Adrenal gland (tissue), 12 donors: ENCODE measurements around the gene AGBL4. TPM values are rescaled to one million over a fixed set of nuclear protein-coding genes. Genes with fewer than 3 reads are reported as not detected.

Source experiments
- DNase-seq, 7 donors: peaks; one replicate each; pipeline ENCODE4 v3.0.0-alpha.2; 2019 to 2020
- H3K27ac ChIP-seq, 5 donors: fragments of 200-600 bp; sonication (generic) in 4 of 5; 1 replicate in 3 of 5; 2 replicates in 2 of 5; pipeline versions ENCODE4 v1.5.1 to v1.8.0; 2016 to 2020; ENCODE audit warnings: mild to moderate bottlenecking in 1 of 5
- H3K27me3 ChIP-seq: fragments of 200-600 bp; 2 replicates; pipeline ENCODE4 v1.8.0; 2021
- H3K36me3 ChIP-seq, 2 donors: fragments of 200-600 bp; replicated peaks in 1 of 2; 1 replicate in 1 of 2; 2 replicates in 1 of 2; pipeline versions ENCODE4 v1.5.1 to v1.8.0; 2018 to 2022
- H3K4me1 ChIP-seq, 2 donors: fragments of 200-600 bp; replicated peaks in 1 of 2; 1 replicate in 1 of 2; 2 replicates in 1 of 2; pipeline versions ENCODE4 v1.5.1 to v1.8.0; 2018 to 2021
- H3K4me3 ChIP-seq, 4 donors: fragments of 200-600 bp; sonication (generic) in 3 of 4; one replicate each; pipeline ENCODE4 v1.5.1; 2016 to 2018
- H3K9me3 ChIP-seq, 3 donors: fragments of 200-600 bp; sonication (generic) in 1 of 3; replicated peaks in 1 of 3; 1 replicate in 2 of 3; 2 replicates in 1 of 3; pipeline versions ENCODE4 v1.5.1 to v1.8.0; 2016 to 2021
- CTCF ChIP-seq, 6 experiments: fragments of 450-650 bp in 4 of 6; fragments of 200-600 bp in 2 of 6; sonication (generic) in 1 of 6; IDR thresholded peaks; 1 replicate in 5 of 6; 2 replicates in 1 of 6; pipeline versions ENCODE4 v1.5.1 to v1.8.0; 2016 to 2021; ENCODE audit warnings: antibody characterized with exemption in 6 of 6, mild to moderate bottlenecking in 2 of 6, moderate library complexity in 1 of 6
- POLR2A ChIP-seq, 2 donors: fragments of 450-650 bp; IDR thresholded peaks; one replicate each; pipeline ENCODE4 v1.6.1; 2017; ENCODE audit warnings: antibody characterized with exemption in 2 of 2, mild to moderate bottlenecking in 2 of 2, moderate library complexity in 1 of 2
- WGBS, 4 donors: extraction: QIAGEN DNeasy Blood & Tissue Kit in 2 of 4; methylation state at CpG; one replicate each; pipeline versions ENCODE4 v1.1.5 to v1.1.7; 2013 to 2017; 5-methylcytosine and 5-hydroxymethylcytosine counted together
- intact Hi-C, 2 donors: fragments of 100-400 bp; cut with DNase I; formaldehyde crosslinking; loops; one replicate each; pipeline versions ENCODE4 v1.14.1 to v1.15.0; 2022 to 2023
- polyA plus RNA-seq, 3 donors: library from polyadenylated mRNA; stranded (reverse); fragments of 200-250 nt in 2 of 3; fragments of 350-450 nt in 1 of 3; fragmentation: Illumina TruSeq in 1 of 3; extraction: RNeasy Lipid Tissue Mini Kit (QIAGEN cat#74804) in 1 of 3; gene quantifications; one replicate each; pipeline ENCODE4 v1.2.3, GENCODE V29; 2013 to 2014
- total RNA-seq, 9 donors: library from RNA; depleted of rRNA in 4 of 9; stranded (reverse); fragments of >200 nt in 4 of 9; fragments of 120-200 nt in 1 of 9; fragmentation: NEBNext Ultra II Directional in 1 of 9; extraction: Animal tissue kit (Norgen Biotek cat#: 25700) in 1 of 9; gene quantifications; one replicate each; pipeline versions ENCODE4 v1.1.0 to v1.2.4, GENCODE V29; 2013 to 2023
- donor health status: healthy with polysubstance abuse.
- donor health status: Bipolar disorder and iron deficiency.
- donor health status: DM: yes; HTN: yes; CAD: no.
- donor health status: DM: no; HTN: no; CAD: no.
- donor health status: DM: no; HTN: no; CAD: no.
- donor health status: DM: yes; HTN: yes; CAD: no.

The AGBL4 gene
- total and polyA plus RNA-seq, 12 donors: 0.10 to 1.9 (median 0.80) TPM; not detected in 2

GRCh38 chr1:48701445-48701844 lies 1322.3 kb downstream of the AGBL4 start:
- WGBS, 4 donors: 87 to 97% (median 93%) methylated on average over 2 of the region's 2 CpGs
- no peak overlapping the region for H3K4me3 ChIP-seq
- no peak overlapping the region for H3K27ac ChIP-seq
- TF ChIP-seq POLR2A (IDR thresholded peaks at IDR 0.05) (no peak), CTCF (IDR thresholded peaks at IDR 0.05) (no peak)
- H3K36me3 ChIP-seq: no peaks in the 10 kb centered on the region
- intact Hi-C loops: no loop called here
- no peak for DNase-seq
- H3K27me3 ChIP-seq: no peaks in the 10 kb centered on the region
- no peaks in the 10 kb centered on the region for H3K9me3 ChIP-seq
- H3K4me1 ChIP-seq: no peaks in the 10 kb centered on the region

GRCh38 chr1:48697066-48697707 lies 1326.6 kb downstream of the AGBL4 start:
- Histone ChIP-seq H3K36me3 (no peaks in the 10 kb centered on the region), H3K4me1 (no peaks in the 10 kb centered on the region), H3K4me3 (no peak overlapping the region), H3K27me3 (no peaks in the 10 kb centered on the region), H3K9me3 (no peaks in the 10 kb centered on the region), H3K27ac (no peak overlapping the region)
- 20 to 47% (median 26%) methylated on average over 3 to 5 of the region's 5 CpGs for WGBS, 4 donors
- peak; percentile 73 to 95 (median 82) for TF ChIP-seq CTCF (IDR thresholded peaks at IDR 0.05)
- TF ChIP-seq POLR2A (IDR thresholded peaks at IDR 0.05): no peak
- intact Hi-C loops: loop anchor here (2.0 to 5.0 kb wide), 2 partner anchors 124 to 125 kb away; no protein-coding TSS in a partner anchor
- peak; percentile 53 to 92 (median 77) for DNase-seq

GRCh38 chr1:48695161-48695560 lies 1328.6 kb downstream of the AGBL4 start:
- Histone ChIP-seq H3K27ac (no peak overlapping the region), H3K36me3 (no peaks in the 10 kb centered on the region), H3K9me3 (no peaks in the 10 kb centered on the region), H3K4me1 (no peaks in the 10 kb centered on the region), H3K27me3 (no peaks in the 10 kb centered on the region), H3K4me3 (no peak overlapping the region)
- DNase-seq: no peak
- TF ChIP-seq CTCF (IDR thresholded peaks at IDR 0.05) (no peak), POLR2A (IDR thresholded peaks at IDR 0.05) (no peak)
- WGBS, 4 donors: 84 to 97% (median 89%) methylated on average over 2 of the region's 2 CpGs
- intact Hi-C loops: loop anchor here in 1 of 2 donors (5.0 kb wide), 1 partner anchor 123 kb away; no protein-coding TSS in a partner anchor

- DNase-seq: no peak
- 85 to 92% (median 86%) methylated on average over 11 to 12 of the region's 12 CpGs for WGBS, 4 donors
- Histone ChIP-seq H3K4me3 (no peak overlapping the region), H3K4me1 (no peaks in the 10 kb centered on the region), H3K27ac (no peak overlapping the region), H3K27me3 (no peaks in the 10 kb centered on the region), H3K9me3 (no peaks in the 10 kb centered on the region), H3K36me3 (no peaks in the 10 kb centered on the region)
- no peak for TF ChIP-seq CTCF (IDR thresholded peaks at IDR 0.05)
- TF ChIP-seq POLR2A (IDR thresholded peaks at IDR 0.05): no peak
- intact Hi-C loops: no loop called here
Observed at GRCh38 chr1:48693674-48694320, 1330.0 kb downstream of the AGBL4 start.
